Measurements from ENCODE around the gene PTPRN2.

PTPRN2 gene

GRCh38 chr7:158123214-158123613, 464.4 kb downstream of the PTPRN2 start:
- DNase-seq, result no peak

DNA sequence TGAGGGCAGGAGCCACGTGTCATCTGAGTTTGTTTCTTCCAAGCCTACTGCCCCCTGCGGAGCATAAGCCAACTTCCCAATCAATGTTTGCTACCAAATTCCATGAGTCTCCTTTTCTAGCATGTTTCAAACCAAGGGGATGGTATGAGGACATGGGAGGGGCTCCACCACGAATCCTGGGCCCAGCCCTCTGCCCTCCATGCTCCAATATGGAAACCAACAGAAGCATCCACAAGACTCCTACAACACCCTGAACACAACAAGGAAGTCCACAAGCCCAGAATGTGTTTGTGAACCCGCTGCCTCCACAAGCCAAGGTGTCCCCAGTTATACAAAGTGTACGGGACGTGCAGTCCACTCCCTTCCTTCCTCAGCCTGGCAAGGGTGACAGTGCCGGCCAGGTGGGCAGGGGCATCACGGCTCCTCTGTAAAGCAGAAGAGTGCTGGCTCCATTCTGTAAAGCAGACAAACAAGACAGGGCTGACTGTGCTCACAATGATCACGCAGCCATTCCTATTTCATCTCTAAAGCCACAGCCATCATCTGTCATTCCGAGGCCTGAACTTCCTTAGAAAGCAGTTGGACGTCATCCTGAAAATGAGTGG, 466.1 kb downstream of the PTPRN2 start:
- no peak for DNase-seq

DNA sequence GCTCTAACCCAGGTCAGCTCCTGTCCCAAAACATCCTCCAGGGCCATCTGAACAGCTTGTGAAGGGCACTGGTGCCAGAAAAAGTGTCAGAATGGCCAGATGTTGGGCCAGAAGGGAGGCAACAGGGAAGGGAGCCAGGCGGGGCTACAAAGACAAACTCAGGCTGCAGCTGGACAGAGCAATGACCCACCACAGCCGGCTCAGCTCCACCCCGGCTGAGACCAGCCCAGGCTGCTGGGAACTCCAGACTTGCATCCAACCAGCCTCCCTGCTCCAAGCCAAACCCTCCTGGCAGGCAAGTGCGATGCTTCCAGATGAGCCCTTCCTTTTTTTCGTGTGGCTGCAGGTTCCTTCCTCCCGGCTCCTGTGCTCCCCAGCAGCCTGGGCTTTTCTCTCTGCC, 466.9 kb downstream of the PTPRN2 start:
- no peak for DNase-seq

- no peak for DNase-seq
Observed at GRCh38 chr7:158120316-158120715, 467.3 kb downstream of the PTPRN2 start.

DNA sequence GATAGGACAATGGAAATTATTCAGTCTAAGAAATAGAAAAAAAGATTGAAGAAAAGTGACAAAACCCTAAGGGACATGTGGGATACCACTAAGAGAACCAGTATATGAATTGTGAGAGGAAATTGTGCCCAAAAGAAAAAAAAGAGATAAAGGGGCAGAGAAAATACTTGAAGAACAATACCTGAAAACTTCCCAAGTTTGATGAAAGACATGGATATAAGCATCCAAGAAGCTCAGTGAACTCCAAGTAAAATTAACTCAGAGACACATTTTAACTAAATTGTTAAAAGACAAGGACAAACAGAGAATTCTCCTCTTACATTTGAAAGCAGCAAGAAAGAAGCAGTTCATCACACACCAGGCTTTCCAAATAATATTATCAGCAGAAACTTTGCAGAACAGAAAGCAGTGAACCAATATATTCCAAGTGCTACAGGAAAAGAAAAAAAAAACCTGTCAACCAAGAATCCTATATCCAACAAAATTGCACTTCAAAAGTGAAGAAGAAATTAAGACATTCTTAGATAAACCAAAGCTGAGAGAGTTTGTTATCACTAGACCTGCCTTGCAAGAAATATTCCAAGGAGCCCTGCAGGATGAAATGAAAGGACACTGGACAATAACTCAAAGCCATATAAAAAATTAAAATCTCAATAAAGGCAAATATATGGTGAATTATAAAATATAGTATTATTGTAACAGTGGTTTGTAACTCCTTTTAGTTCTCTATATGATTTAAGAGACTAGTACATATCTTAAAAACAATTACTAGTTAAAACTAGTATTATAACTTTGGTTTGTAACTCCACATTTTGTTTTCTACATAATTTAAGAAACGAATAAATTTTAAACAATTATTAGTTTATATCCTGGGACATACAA, 470.0 kb downstream of the PTPRN2 start:
- no peak for DNase-seq

GRCh38 chr7:158116235-158116634, 471.4 kb downstream of the PTPRN2 start:
- no peak for DNase-seq

GRCh38 chr7:158114056-158114850, 473.4 kb downstream of the PTPRN2 start:
- no peak for DNase-seq

DNA sequence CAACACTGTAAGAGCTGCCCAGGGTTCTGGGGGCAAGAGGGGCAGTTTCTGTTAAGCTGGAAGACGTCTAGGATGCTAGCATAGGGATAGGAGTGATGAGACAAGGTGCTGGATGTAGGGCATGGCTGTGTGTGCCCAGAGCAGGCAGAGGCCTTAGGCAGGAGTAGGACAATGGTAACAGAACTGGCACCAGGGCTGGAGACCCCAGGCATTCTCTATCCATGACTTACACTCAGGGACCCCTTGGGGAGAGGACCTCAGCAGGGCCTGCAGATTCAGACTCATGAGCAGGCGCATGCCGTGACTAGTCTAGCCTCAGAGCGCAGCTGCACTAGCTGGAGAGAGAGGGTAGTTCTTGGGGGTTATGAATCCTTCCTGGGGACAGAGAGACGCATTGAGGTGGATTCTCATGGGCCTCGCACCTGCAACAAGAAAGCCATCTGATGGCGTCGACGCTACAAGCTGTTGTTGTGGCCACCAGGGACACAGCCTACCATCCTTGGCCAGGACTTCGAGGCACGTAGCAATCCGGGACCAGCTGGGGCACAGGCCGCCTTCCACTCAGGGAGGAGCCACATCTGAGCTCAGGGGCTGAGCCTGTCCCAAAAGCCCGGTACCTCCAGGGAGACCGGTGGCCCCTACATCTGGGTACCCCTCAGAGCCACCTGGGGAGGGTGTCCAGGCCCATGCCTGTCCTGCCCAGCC, 474.1 kb downstream of the PTPRN2 start:
- DNase-seq, result no peak

- no peak for DNase-seq
Observed at GRCh38 chr7:158112571-158113320, 474.9 kb downstream of the PTPRN2 start.

DNA sequence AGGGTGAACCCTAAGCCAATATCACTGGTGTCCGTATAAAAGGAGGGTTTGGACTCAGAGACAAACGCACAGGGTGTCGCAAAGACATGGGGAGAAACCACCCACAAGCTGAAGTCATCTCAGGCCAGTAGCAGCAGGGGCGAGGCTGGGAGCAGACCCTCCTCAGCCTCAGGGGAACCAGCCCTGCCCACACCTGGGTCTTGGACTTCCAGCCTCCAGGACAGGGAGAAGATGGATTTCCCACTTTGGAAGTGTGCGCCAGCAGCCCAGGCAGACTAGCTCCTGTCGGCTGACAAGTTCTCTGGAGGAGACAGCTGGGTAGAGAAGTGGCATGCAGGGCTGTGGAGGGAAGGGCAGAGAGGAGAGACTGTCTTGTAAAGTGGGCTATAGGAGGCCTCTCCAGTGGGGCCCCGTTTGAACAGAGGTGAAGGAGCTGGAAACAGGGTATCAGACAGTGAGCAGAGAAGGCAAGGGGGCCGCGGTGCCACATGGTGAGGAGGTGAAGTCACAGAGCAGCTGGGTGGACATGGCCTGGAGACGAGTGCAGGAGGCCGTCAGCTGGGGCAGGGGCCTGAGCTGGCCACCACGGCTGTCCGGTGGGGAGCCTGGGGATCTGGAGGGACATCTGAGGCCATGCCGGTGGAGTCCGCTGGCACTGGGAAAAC, 475.6 kb downstream of the PTPRN2 start:
- no peak for DNase-seq

DNA sequence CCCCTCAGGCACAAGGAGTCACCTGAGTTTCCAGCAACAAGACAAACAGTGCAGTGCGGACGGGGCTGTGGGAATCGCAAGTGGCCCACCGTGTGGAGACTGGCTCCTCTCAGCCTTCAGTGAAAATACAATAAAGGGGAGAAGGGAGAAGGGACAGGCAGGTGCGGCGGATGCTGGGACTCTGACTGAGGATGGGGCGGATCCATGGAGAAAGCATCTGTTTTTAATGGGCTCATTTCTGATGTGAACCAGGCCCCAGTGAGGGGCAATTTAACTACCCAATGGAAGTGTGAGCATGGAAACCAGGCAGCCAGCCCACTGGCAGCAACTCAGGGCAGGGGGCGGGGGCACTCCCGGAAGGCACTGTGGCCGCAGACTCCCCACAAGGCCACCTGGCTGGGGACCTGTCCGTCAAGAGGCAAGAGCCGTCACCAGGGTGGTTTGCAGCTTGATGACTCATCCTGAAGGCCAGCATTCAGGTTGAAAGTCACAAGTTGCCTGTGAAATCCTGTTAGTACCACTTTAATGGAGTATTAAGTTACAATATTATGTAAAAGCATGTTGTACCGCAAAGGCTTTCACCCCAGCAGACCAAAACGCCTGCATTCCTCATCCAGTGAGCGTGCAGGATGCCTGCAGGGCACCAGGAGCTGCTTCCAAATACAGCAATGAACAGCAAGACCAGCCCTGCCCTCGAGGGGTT, 476.4 kb downstream of the PTPRN2 start:
- DNase-seq, result no peak

DNA sequence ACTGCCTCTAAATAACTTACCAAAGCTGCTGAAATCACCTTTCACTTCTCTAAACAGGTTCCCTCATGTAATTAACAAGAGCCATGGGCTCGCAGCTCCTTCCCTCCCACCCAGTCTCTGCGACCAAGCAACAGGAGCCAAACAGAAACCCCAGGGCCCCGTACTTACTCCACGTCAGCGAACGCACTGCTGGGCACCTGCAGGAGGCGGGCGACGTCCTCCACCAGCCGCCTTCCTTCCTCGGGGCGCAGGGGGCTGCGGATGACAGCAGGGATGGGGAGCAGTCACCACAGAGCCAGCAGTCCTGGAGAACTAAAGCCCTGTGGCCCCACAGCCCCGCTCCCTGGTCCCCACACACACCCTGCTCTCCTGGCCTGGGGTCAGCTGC, 477.0 kb downstream of the PTPRN2 start:
- DNase-seq, result no peak

DNA sequence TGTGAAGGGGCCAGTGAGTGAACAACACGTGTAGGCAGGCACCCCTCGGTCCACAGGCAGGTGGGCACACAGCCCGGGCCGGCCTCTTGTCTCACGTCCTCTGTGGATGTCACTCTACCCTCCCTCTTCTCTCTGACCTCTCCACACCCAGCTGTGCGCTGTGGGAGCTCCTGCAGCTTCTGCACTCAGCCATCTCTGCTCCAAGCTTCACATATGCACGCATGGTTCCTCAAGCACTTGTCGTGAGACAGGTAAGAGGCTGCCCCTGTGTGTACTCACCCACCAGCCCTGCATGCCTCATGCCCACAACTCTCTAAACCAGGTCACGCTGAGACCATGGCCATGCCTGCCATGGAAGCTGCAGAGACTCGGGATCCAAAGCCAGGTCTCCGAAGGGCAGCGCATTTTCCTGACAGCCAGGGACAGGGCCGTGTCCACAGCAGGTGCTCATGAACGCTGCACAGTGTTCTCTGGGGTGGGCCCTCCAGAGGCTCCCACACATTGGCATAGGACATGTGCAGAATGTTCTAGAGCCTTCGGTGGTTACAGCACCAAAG, 477.5 kb downstream of the PTPRN2 start:
- DNase-seq, result no peak

DNA sequence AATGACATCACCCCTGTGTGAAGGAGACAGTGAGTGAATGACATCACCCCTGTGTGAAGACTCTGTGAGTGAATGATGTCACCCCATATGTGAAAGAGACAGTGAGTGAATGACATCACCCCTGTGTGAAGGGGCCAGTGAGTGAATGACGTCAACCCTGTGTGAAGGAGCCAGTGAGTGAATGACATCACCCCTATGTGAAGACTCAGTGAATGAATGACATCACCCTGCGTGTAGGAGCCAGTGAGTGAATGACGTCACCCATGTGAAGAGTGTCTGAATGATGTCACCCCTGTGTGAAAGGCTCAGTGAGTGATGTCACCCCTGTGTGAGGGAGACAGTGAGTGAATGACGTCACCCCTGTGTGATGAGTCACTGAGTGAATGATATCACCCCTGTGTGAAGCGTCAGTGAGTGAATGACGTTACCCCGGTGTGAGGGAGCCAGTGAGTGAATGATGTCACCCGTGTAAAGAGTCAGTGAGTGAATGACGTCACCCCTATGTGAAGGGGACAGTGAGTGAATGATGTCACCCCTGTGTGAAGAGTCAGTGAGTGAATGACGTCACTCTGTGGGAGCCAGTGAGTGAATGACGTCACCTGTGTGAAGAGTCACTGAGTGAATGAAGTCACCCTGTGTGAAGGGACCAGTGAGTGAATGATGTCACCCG, 478.1 kb downstream of the PTPRN2 start:
- DNase-seq, result no peak

DNA sequence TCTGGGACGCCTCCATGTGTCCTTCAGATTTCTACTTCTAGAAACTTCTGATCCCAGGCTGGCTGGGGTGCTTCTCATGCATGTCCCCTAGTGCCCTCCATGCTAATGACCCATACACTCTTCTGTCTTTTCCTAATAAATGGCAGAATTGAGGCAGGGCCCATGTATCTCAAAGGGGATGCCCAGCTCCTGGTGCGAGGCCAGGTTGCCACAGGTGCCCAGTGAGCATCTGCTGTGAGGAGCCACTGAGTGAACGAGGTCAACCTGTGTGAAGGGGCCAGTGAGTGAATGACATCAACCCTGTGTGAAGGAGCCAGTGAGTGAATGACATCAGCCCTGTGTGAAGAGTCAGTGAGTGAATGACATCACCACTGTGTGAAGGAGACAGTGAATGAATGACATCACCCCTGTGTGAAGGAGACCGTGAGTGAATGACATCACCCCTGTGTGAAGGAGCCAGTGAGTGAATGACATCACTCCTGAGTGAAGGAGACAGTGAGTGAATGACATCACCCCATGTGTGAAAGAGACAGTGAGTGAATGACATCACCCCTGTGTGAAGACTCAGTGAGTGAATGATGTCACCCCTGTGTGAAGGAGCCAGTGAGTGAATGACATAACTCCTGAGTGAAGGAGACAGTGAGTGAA, 478.9 kb downstream of the PTPRN2 start:
- no peak for DNase-seq

- DNase-seq, result no peak
Observed at GRCh38 chr7:158107806-158108205, 479.8 kb downstream of the PTPRN2 start.

GRCh38 chr7:158106272-158106671, 481.4 kb downstream of the PTPRN2 start:
- DNase-seq, result no peak

DNA sequence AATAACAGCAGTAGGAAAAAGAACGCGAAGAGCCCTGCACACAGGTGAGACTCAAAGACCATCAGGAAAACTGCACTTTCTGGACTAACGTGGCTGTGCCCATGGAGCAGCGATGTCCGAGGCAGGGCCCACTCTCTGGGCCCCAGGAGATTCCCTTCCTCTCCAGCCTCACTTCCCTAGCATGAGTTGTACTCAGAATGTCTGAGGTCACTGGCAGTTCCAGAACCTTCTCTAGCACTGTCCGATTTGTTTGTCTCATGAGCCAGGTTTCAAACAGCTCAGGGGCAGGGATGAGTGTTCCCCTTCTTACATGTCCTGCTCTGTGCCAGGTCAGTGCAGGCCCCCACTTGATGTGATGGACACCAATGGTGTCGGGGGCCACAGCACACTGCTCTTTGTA, 484.2 kb downstream of the PTPRN2 start:
- DNase-seq, result no peak

- no peak for DNase-seq
Observed at GRCh38 chr7:158102897-158103296, 484.7 kb downstream of the PTPRN2 start.
